ENCODE data around the gene LCN1. TPM values are rescaled to one million over a fixed set of nuclear protein-coding genes. Genes with fewer than 3 reads are reported as not detected.
A peak's percentile ranks its signal among the peaks of the same experiment; 100 is the strongest.
"Not testable (repeated sequence)": the region's sequence is repeated elsewhere in the genome, so short reads cannot be mapped to it uniquely, and the experiment has no call there.

LCN1 gene
- total RNA-seq, 1 donor from 2014 or later: not detected

DNA sequence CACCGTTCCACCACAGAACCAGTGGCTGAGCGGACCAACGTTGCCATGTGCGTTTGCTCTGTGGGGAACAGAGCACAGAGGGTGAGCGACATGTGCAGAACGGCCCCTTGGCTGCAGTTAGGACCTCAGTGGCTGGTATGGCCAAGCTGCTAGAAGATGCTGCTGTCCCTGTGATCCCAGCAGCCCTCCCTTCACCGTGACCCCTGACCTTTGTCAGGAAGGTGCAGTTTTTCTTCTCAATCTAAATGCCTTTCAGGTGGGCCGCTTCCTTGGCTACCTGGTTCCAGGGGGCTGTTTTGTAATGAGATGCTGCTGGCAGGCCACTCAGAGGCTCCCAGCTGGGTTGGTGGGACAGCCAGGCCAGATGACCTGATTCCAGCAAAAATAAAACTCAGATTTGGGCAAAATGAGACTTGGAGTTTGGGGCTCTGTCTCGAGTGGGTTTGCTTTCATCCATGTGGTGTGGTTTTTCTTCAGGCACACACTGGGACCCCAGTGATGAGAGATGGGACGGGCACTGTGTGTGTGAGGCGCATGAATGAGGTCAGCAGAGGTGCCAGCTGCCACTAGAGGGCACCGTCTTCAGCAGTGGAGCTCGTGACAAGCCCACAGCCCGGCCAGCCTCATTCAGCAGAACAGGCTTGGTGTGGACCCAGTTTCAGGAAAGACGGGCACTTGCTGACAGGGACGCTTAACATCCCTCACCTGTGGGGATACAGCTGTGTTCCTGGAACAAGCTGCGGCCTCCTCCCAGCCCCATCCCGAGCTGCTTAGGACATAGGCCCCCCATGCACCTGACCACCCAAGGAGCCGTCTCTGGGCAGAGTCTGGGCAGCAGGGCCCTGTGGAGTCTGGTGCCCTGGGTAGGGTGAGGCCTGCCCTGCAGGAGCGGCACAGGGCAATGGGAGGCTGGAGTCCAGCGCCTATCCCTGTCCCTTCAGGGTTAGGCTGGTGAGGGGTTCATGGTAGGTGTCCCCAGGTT, 16.7 kb upstream of the LCN1 start:
- peak; percentile 50 to 73 for DNase-seq (ENCODE audit: low read depth in 2 of 2)

DNA sequence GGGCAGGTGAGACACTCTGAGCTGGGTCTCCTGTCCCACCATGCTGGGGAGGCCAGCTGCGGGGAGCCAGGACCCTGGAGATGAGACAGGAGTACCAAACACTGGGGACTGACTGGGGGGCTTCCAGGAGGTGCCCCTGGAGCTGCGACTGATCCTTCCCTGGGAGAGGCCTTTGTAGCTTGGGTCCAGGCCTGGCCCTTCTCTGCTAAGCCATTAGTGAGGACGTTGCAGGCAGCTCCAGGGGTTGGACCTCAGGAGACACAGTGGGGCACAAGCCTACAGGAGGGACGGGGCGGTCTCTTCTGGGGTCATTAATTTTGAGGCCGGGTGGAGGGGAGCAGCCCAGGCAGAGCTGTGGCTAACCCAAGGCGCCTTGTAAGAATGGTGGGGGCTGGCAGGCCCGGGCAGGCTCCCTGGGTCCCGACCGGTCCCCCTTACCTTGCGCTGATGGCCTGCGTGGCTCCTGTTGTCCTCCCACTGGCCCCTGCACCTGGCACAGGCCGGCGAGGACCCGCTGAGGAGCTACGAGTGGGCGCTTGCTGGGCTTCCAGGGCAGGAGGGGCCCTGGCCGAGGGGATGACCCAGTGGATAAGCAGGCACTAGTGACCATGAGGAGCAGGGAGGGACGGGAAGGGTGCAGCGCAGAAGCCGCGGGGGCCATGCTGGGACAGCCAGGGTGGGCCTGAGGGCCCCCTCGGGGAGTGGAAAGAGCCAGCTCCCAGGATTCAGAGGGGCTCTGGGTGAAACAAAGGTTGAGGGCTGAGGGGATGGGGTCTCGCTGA, 15.6 kb upstream of the LCN1 start:
- no peak for DNase-seq (ENCODE audit: low read depth in 2 of 2)

DNA sequence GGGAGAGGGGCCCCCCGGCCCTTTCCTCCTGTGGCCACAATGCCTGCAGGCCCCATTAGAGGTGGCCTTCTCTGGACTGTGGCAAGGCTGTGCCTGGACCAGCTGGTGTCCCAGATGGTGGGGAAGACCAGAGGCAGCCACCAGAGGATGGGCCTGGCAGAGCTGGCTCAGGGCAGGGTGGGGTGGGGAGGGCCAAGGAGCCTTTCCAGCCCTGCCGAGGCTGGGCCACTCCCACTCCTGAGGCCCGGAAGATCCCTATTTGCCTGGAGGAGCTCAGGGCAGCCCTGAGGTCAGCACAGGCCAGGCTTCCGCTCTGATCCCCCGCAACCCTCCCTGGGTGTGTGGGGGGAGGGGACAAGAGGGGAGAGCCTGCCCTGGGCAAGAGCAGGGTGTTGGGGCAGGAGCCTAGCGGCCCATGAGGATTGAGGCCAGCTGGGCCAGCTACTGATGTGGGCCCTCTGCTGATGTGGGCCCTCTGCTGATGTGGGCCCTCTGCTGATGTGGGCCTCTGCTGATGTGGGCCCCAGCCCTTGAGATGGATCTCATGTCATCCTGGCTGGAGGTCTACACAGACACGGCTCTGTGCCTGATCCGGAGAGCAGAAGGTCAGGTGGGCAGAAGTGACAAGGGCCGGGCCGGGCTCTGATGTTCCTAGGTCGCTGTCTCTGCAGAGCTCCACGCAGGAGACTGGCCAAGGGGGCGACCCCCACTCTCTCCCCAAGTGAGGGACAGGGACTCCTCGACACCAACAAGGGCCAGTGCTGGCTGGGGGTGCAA, 14.7 kb upstream of the LCN1 start:
- DNase-seq (ENCODE audit: low read depth in 2 of 2): no peak

DNA sequence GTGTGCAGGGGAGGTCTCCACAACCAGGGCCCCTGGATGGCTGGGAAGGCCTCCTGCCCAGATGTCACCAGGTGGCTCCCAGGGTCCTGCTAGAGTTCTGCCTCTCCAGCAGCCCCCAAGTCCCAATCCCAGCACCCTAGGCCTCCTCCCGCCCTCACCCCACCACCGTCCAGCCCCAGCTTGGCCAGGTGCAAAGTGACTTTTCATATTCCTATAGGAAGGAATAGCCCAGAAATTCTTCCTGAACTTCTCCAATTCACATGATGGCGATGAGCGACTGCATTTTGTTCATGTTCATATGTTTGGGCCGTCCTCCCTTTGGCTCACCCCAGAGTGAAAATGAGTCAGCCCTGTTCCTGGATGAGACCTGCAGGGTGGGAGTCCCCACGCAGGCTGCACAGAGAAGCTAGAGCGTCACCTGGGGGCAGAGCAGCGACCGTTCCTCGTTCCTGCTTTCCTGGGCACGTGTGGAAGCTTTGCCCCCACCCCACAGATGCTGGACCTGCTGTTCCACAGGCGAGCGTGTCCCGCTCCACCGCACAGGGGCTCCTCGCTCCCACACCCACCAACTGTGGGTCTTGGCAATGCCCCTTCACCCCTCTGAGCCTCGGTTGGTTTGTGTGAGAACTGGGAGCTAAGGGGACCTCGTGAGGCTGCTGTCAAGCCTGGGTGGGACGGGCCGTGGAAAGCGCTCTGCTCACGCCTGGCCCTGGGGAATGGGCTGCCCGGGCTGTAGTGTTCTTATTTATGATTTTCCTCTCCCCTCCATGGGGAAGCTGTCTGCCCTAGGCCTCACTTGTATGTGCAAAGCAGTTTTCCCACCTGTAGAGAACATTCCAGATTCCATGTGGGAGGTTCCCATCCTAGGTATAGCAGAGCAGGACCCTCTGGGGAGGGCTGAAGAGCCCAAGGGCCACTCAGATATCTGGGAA, 13.9 kb upstream of the LCN1 start:
- no peak for DNase-seq (ENCODE audit: low read depth in 2 of 2)

DNA sequence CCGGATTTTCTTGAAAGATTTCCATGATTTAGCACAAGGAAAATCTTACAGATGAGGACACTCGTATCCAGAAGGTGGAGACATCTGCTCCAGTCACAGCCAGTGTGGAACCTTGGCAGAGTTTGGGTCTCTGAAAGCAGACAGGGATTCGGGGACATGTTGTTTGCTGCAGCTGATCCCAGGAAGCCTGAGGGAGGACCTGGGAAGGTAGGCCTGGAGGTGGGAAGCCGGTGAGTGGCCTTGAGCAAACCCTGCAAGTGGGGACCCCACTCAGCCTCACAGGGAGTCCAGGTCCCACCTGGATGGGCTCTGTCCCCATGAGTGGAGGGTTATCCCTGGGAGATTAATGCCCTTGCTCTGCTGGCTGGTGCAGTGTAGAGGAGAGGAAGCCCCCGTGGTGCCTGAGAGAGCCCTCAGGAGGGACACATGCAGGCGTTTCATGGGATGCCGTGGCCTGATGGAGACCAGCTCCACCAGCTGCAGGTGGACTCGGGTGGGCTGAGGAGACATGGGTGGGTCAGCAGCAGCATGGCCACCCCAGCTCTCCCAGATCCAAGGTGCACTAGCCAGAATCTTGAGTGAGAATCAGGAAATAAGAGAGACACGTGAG, 12.9 kb upstream of the LCN1 start:
- DNase-seq (ENCODE audit: low read depth in 2 of 2): no peak

DNA sequence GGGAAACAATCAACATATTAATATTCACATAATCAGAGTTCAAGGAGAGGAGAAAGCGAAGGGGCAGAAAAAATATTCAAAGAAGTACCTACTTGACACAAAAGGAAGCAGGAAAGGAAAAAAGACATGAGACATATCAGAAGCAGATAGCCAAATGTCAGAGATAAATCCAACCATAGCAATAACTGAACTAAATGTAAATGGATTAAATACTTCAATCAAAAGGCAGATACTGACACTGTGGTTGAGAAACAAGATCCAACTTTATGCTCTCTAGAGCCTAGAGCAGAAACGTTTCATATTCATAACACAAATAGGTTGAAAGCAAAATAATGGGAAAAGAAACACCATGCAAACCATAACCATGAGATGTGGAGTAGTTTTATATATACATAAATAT, 11.8 kb upstream of the LCN1 start:
- DNase-seq (ENCODE audit: low read depth in 2 of 2): no peak

DNA sequence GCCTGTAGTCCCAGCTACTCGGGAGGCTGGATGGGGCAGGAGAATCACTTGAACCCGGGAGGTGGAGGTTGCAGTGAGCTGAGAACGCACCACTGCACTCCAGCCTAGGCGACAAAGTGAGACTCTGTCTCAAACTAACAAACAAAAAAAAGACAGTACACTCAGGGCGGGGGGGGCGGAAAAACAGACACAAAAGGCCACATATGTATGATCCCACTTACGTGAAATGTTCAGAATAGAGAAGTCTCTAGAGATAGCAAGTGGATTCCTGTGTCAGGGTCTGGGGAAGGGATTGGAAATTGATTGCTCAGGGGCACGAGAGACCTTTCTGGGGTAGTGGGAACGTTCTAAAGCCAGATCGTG, 9.0 kb upstream of the LCN1 start:
- no peak for DNase-seq (ENCODE audit: low read depth in 2 of 2)

DNA sequence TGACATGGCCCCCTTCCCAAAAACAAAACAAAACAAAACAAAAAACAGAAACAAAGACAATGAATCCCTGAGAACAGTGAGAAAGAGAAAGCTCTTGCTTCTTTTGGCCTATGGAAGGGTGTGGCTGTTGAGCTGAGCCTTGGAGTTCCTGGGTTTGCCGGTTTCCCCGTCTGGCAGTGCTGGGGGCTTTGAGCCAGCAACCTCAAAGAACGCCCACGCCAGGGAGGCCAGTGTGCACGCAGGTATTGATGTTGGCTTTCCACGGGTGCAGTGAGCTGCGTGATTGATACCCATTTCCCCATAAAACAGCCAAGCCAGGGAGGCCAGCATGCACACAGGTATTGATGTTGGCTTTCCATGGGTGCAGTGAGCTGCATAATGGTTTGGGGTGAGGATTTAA, 8.3 kb upstream of the LCN1 start:
- no peak for DNase-seq (ENCODE audit: low read depth in 2 of 2)

DNA sequence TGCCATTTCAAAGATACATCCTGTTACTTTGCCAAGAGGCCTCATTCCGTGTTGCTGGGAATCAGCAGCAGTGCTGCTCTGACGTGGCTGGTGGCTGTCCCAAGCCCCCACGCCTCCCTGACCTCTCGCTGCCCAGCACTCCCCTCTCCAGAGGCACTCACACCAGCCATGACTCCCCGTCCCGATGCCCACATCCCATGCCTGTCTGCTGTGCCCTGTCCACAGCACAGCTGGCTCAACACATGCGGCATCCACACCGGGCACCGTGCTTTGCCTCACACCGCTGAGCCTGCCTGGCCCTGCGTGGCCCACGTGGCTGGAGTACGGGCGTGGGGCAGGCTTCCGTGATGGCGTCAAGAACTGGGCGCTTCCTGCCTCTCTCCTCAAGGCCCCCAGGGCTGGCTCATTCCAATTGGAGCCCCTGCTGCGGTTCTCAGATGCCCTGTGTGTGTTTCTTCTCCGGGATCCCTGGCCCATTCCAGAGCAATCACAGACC, 7.8 kb upstream of the LCN1 start:
- no peak for DNase-seq (ENCODE audit: low read depth in 2 of 2)

DNA sequence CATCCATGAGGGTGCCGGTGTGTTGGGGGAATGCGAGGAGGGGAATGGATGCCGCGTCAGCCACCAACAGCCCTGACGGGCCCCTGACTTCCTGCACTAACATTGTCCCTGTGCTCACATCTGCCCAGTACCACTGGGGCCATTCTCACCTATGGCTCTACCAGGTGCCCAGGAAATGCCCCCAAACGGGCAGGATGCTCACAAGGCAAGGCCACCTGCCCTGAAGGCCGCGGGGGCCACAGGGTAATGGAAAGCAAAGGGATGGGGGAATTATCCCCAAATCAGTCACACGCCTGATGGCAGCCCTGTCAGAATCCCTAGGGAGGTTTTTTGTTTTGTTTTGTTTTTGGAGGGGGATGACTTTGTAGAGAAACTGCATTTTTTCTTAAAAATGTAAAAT, 7.3 kb upstream of the LCN1 start:
- DNase-seq (ENCODE audit: low read depth in 2 of 2): not testable (repeated sequence)

DNA sequence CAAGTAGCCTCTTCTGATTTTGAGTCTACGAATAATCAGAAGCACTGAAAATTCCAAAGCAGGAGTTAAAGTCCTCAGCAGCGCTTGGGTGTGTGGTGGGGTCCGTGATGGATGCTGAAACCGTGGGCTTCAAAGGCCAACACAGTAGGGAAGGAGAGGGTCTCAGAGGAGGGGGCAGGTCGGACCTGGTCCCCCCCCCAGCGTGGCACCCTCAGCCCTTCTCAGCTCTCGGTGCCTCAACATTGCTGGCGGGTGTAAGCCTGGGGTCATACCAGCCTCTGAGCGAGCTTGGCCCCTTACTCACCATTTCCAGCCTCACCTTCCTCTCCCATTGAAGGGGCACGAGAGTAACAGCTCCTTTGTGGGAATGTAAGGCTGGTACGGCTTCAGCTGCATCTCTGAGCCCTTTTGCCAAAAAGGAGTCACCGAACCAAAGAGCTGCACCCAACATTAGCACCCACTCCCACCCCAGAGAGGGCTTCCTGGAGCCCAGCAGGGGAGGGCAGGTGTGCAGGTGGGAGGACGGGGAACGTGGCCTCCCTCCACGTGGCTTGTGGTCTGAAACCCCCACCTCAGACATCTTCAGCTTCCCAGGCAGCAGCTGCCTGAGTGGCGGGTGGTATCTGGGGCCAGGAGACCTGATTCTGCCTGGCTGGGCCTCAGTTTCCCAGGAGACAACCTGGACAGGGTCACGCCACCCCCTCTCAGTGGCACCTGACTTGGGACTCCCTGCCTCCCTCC, 6.7 kb upstream of the LCN1 start:
- DNase-seq (ENCODE audit: low read depth in 2 of 2): no peak

DNA sequence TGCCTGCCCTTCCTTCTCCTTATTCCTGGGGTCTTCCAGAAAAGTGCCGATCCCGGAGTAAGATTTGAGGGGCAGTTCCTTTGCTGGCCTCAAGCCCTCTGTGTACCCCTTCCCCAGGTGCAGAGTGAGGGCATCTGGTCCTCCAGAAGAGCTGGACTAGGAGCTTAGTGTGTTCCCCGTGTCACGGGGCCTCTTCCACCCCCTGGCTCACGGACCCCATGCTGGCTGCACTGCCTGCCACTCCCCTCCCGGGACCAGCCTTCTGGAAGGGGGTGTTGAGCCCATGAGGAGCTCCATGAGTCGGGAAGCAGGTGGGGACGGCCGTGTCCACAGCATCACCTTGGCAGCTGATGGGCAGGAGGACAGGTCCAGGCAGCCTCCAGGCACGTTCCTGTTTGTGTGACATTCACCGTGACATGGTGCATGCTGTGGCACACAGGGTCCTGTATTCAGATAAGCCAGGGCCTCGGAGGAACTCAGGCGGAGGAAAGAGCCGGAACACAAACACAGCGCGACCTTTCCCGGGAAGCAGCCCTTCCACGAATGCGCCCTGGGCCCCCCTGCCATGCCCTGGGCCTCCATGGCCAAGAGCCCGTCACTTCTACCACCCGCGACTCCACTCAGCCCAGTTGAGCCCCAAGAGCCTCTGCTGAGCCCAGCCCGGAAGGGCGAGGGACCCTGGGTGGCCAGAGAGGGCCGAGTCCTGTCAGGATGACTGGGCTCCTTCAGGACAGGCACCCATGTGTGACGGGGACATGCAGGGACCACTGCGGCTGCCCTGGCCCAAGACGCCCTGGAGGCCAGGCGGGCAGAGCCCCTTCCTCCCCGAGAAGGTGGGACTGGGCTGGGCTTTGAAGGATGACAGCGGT, 5.9 kb upstream of the LCN1 start:
- no peak for DNase-seq (ENCODE audit: low read depth in 2 of 2)

DNA sequence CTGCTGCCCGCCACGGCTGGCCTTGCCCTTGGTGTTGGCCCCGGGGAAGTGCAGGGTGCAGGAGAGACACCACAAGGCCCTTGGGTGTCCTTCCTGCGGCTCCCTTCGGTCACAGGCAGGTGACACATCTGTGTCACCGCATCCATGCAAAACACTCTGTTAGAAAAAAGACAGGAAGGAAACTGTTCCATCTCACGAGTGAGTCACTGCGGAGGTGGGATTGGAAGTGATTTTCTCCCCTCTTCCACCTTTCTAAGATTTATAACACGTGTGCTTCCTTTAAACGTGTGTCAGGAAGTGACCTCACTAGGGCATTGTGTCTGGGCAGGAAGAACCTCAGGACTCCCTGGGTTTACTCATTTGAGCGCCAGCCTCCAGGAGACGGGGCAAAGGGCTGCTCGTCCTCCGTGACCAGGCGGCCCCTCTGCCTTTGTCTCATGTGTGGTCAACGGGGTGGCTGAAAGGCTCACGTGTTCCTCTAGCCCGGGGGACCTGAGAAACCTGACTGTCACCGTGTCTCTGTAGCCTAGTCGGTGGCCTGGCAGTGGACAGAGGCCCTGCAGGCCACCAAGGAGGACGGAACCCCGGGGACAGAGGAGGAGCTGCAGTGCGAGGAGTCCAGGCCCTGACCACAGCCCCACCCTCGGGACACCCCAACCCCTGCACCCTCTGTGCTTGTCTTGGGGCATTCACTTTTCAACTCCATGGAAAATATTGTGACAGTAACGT, 4.9 kb upstream of the LCN1 start:
- DNase-seq (ENCODE audit: low read depth in 2 of 2): peak; percentile 85 to 88

DNA sequence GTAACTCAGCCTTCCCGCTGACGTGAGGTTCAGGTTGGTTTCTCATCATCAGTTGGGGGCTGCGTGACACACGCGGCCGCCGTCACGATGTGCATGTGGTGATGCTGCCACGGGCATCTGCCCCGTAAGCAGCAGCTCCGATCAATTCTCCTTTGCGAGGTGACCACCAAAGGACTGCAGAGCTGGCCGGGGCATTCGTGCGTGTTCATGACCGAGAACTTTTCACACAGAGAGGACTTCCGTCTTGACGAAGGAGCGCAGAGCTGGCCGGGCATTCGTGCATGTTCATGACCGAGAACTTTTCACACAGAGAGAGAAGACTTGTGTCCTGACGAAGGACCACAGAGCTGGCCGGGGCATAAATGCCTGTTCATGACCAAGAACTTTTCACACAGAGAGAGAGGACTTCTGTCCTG, 3.8 kb upstream of the LCN1 start:
- no peak for DNase-seq (ENCODE audit: low read depth in 2 of 2)

DNA sequence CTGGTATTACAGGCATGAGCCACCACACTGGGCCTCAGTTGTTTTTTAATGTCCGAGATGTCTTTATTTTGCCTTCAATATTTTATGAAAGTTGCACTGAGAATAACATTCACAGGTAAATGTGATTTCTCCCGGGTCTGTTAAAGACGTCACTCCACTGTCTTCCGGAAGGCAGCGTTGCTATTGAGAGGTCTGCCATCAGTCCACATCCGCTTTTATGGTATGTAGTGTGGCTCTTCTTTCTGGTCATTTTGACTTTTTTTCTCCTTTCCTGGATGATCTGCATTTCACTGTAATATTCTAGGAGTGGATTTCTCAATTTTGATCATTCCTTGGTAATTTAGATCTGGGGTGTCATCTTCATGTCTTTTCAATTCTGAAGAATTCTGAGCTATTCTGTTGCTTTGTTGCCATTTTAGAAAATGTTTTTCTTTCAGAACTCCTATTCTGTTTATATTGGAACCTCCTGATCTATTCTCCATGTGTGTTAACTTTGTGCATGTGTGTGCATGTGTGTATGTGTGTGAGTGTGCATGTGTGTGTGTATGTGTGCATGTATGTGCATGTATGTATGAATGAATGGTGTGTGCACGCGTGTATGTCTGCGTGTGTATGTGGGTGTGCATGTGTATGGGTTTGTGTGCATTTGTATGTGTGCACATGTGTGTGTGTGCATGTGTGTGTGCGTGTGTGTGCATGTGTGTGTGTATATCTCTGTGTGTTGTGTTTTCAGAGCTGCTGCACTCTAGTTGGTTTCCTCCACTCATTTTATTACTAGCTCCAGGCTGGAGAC, 1.9 kb upstream of the LCN1 start:
- no peak for DNase-seq (ENCODE audit: low read depth in 2 of 2)

DNA sequence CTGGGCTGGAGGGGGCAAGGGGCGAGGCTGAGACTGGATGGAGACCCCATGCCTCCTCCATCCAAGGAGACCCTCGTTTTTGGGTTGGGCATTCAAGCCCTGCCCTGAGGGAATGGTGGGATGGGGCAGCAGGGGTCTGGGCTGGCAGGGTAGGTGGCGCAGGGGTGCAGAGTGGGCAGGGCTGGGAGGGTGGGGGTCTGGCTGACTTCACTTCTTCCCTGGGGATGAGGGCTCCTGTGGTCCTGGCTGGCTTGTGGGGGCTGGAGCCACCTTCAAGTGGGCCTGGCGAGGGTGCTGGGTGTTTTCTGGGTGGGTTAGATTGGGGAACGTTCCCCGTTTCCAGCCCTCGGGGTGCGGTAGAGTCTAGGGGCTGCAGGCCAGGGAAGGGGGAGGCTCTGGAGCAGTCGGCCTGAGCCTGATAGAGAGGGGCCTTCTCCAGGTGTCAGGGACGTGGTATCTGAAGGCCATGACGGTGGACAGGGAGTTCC, 412 bp downstream of the LCN1 start:
- no peak for DNase-seq (ENCODE audit: low read depth in 2 of 2)

All from dermis microvascular lymphatic vessel endothelial cell (primary cell).